GM12872 (cell line): ENCODE results near the gene HOXC9.

Source experiments
- CTCF ChIP-seq: IDR thresholded peaks from 3 replicates; pipeline ENCODE4 v1.5.1; 2011; ENCODE audit warnings: low read depth, mild to moderate bottlenecking, low read length, moderate library complexity; ENCODE audit not compliant: insufficient read depth

HOXC9 gene

DNA sequence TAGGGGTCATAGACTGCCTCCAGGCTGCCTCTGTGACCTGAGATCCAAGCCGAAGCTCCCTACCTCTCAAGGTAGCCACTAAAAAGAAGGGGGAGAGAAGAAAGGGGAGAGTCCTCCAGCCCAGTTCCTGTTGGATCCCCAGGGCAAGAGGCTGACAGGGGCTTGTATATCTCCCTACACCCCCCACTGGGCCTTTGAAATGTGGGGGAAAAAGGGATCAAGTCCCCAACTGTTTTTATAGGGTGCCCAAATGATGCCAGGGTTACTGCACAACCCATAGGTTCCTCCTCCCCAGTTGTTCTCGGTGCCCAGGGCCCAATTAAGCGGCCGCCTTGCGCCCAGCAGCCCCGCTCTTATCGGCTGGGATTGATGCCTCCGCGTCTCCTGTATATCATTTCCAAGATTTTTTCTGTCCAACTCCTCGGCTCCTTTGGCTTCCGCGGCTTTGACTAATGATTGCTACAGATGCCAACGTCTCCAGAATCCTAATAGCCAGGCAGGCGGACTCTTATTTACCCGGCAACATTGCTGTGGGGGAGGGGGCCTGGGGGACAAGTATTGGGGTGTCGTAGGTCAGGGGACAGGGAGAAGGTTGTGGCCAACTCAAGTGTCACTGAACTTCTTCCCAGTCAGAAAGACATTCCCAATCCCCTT, 46.0 kb downstream of the HOXC9 start:
- no peak for TF ChIP-seq CTCF

DNA sequence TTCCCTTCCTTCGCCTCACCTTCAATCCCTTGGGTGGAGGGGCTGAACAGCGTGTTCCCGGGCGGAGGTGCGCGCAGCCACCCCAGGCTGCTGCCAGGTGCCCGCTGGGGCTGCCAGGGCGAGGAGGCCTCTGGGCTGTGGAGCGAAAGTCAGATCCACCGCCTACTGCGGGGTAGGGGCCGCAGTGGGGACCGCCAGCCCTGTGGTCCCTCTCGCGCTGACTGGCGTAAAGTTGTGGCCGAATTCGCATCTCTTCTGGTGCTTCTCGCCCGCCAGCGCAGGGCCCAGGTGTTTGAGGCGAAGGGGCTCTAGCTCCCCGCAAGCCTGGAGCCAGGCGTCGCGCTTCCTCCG, 46.8 kb downstream of the HOXC9 start:
- no peak for TF ChIP-seq CTCF

- no peak for TF ChIP-seq CTCF
Measured at GRCh38 chr12:54047160-54047963, 47.4 kb downstream of the HOXC9 start.

DNA sequence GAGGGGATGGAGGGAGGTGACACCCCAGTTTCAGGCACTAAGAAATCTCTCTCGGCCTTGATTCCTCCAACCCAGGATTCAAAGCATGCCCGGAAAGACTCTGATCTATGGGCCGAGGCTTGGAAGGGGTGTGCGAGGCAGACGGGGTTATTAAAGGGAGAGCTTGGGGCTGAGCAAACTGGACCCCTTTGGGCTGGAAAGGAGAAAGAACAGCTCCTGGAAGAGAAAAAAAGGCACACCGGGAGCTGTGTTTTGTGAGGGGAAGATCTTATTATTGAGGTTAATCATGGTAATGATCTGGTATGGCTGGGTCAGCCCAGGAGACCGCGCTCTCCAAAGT, 48.0 kb downstream of the HOXC9 start:
- TF ChIP-seq CTCF: no peak

DNA sequence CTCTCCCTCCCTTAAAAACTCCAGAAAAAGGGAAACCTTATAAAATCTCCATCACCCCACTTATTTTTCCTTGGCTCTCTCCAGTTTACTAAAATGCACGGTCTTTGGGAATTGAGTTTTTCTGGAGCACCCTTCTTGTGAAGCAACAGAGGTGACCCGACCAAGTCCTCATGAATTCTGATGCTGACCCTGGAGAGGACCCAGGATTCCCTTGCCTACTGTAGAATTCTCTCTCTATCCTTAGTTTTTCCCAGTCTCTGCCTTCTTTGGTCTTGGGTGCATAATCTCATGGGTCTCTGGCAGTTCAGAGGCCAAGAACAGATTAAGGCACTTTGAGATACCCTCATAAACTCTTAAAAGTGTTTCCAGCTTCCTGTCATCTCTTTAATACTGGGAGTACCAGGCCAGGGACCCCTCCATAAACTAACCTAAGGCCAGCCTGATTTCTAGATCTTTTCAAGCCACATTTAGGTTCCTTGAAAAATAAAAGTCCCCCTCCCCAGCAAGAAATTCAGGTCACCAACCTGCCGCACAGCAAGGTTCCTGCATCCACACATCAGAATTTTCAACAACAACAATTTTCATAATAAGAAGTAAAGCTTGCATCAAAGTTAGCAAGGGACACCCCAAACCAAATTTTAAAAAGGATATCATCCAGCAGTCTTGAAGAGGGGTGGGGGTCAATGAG, 48.6 kb downstream of the HOXC9 start:
- no peak for TF ChIP-seq CTCF

DNA sequence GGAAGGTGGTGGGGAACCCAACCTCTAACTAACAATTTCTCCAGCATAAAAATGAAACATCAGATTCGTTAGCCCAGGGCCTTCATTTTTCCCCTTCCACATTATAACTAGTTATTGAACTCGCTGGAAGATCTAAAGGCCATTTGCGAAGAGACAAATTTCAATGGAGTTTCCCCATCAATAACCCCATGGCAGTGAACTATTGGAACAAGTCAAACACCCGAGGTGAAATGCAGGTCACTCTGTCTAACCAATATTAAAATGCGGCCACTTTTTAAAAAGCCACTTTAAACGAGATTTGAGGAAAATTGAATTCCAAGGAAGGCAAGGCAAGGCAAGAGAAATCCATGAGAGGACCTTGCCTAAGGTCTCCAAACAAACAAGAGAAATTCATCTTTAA, 49.1 kb downstream of the HOXC9 start:
- TF ChIP-seq CTCF: no peak

DNA sequence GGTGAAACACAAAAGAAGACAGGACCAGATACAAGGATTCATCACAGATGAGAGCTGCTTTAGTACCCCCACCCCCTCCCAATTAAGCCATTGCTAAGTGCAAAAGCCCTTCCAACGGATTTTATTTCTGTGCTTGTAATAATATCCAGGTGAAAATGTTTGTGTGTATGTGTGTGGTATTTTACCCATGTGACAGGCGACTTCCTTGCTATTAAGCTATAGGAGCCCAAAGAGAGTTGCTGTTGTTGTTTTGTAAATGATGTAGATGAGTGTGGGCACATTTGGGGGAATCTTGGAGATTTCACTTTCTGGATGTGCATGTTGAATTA, 50.5 kb downstream of the HOXC9 start:
- no peak for TF ChIP-seq CTCF
